OCI-LY3 (cell line): ENCODE results near the gene GLIS1.

Experiments used
- H2AFZ ChIP-seq: fragments of 200-600, 300-600 bp; shearing (Covaris generic); 2 replicates; pipeline ENCODE4 v1.6.0; 2014; ENCODE audit warnings: antibody characterized with exemption, low read depth, low read length
- H3K27ac ChIP-seq: fragments of 200-600, 300-600 bp; sonication (generic); 2 replicates; pipeline ENCODE4 v1.5.1; 2014; ENCODE audit warnings: mild to moderate bottlenecking, low read length, moderate library complexity, mixed read lengths
- H3K27me3 ChIP-seq: fragments of 200-600, 300-600 bp; sonication (generic); 2 replicates; pipeline ENCODE4 v1.6.1; 2014; ENCODE audit warnings: low read depth, low read length, mixed read lengths
- H3K36me3 ChIP-seq: fragments of 200-600, 300-600 bp; sonication (generic); replicated peaks from 2 replicates; pipeline ENCODE3; 2014; ENCODE audit warnings: low read depth, low read length, mixed read lengths
- H3K4me1 ChIP-seq: fragments of 300-600, 200-600 bp; sonication (generic); 2 replicates; pipeline ENCODE4 v1.6.1; 2014; ENCODE audit warnings: low read length, mixed read lengths
- H3K4me2 ChIP-seq: fragments of 200-600, 300-600 bp; sonication (generic); 2 replicates; pipeline ENCODE4 v1.6.1; 2014; ENCODE audit warnings: low read length, mixed read lengths
- H3K4me3 ChIP-seq: fragments of 300-600, 200-600 bp; sonication (generic); 2 replicates; pipeline ENCODE4 v1.5.1; 2014; ENCODE audit warnings: antibody characterized with exemption, mild to moderate bottlenecking, low read length, moderate library complexity
- H3K79me2 ChIP-seq: fragments of 300-600, 200-600 bp; shearing (Covaris generic); 2 replicates; pipeline ENCODE4 v1.6.1; 2014; ENCODE audit warnings: mild to moderate bottlenecking, low read length, mixed read lengths
- H3K9ac ChIP-seq: fragments of 300-600, 200-600 bp; shearing (Covaris generic); 2 replicates; pipeline ENCODE4 v1.6.0; 2014; ENCODE audit warnings: mild to moderate bottlenecking, low read length, moderate library complexity
- H3K9me3 ChIP-seq: fragments of 200-600, 300-600 bp; shearing (Covaris generic); 2 replicates; pipeline ENCODE4 v1.6.1; 2014; ENCODE audit warnings: low read length, mixed read lengths; ENCODE audit not compliant: insufficient read depth
- H4K20me1 ChIP-seq: fragments of 200-600, 300-600 bp; sonication (generic); 2 replicates; pipeline ENCODE4 v1.6.1; 2016; ENCODE audit warnings: low read length, mixed read lengths; ENCODE audit not compliant: insufficient read depth
- CTCF ChIP-seq: fragments of 200-600, 300-600 bp; sonication (generic); IDR thresholded peaks from 2 replicates; pipeline ENCODE4 v1.5.1; 2014; ENCODE audit warnings: antibody characterized with exemption, low read length, low read depth
- EZH2phosphoT487 ChIP-seq: fragments of 200-600 bp; shearing (Covaris generic); IDR thresholded peaks from 2 replicates; pipeline ENCODE4 v1.6.1; 2018; ENCODE audit warnings: antibody characterized with exemption, mixed run types, low read depth

The GLIS1 gene

GRCh38 chr1:53686091-53686964 is 52.6 kb downstream of the GLIS1 start:
- H3K9me3 ChIP-seq, result no peaks in the 10 kb centered on the region
- H4K20me1 ChIP-seq, result no peaks in the 10 kb centered on the region
- H3K27me3 ChIP-seq, result peaks cover 14% of the 10 kb centered on the region
- TF ChIP-seq EZH2phosphoT487 (no peak), CTCF (no peak)
- no peaks in the 10 kb centered on the region for H3K36me3 ChIP-seq
- no peak overlapping the region for H2AFZ ChIP-seq
- no peak overlapping the region for H3K4me3 ChIP-seq
- no peak overlapping the region for H3K27ac ChIP-seq
- no peaks in the 10 kb centered on the region for H3K79me2 ChIP-seq
- no peak overlapping the region for H3K9ac ChIP-seq
- 0 out of 2 replicates have a peak, but pooled peaks cover 3% of the 10 kb centered on the region for H3K4me1 ChIP-seq
- no peak overlapping the region for H3K4me2 ChIP-seq

GRCh38 chr1:53685272-53686051 is 53.5 kb downstream of the GLIS1 start:
- no peak overlapping the region for H3K4me3 ChIP-seq
- no peak overlapping the region for H3K9ac ChIP-seq
- H3K4me1 ChIP-seq, result 0 out of 2 replicates have a peak, but pooled peaks cover 3% of the 10 kb centered on the region
- H2AFZ ChIP-seq, result no peak overlapping the region
- H3K27me3 ChIP-seq, result peaks cover 14% of the 10 kb centered on the region
- H3K36me3 ChIP-seq, result no peaks in the 10 kb centered on the region
- no peaks in the 10 kb centered on the region for H3K9me3 ChIP-seq
- H3K4me2 ChIP-seq, result no peak overlapping the region
- TF ChIP-seq EZH2phosphoT487 (no peak), CTCF (no peak)
- H3K79me2 ChIP-seq, result no peaks in the 10 kb centered on the region
- no peaks in the 10 kb centered on the region for H4K20me1 ChIP-seq
- H3K27ac ChIP-seq, result no peak overlapping the region

GRCh38 chr1:53684741-53685140 is 54.2 kb downstream of the GLIS1 start:
- no peaks in the 10 kb centered on the region for H3K79me2 ChIP-seq
- 0 out of 2 replicates have a peak, but pooled peaks cover 3% of the 10 kb centered on the region for H3K4me1 ChIP-seq
- no peak overlapping the region for H2AFZ ChIP-seq
- no peak overlapping the region for H3K27ac ChIP-seq
- H3K9me3 ChIP-seq, result no peaks in the 10 kb centered on the region
- H4K20me1 ChIP-seq, result no peaks in the 10 kb centered on the region
- H3K4me2 ChIP-seq, result no peak overlapping the region
- TF ChIP-seq EZH2phosphoT487 (no peak), CTCF (no peak)
- no peaks in the 10 kb centered on the region for H3K36me3 ChIP-seq
- no peak overlapping the region for H3K4me3 ChIP-seq
- H3K9ac ChIP-seq, result no peak overlapping the region
- peaks cover 14% of the 10 kb centered on the region for H3K27me3 ChIP-seq
